ENCODE data around the gene CCL17. TPM values are rescaled to one million over a fixed set of nuclear protein-coding genes. Genes with fewer than 3 reads are reported as not detected.
"Not testable (repeated sequence)": the region's sequence is repeated elsewhere in the genome, so short reads cannot be mapped to it uniquely, and the experiment has no call there.

CCL17 gene
- total RNA-seq, 1 experiment from 2014 or later: not detected

- H3K9me3 Mint-ChIP-seq (ENCODE audit: low read depth, unreplicated experiment): no peaks in the 10 kb centered on the region
- BruUV-seq (replicated peaks): no TSS peak
- H3K27me3 Mint-ChIP-seq (ENCODE audit: unreplicated experiment): no peaks in the 10 kb centered on the region
- peak within 1 kb of the TSS; percentile 63 for H3K4me3 Mint-ChIP-seq (ENCODE audit: low read depth, unreplicated experiment)
- H3K36me3 Mint-ChIP-seq (ENCODE audit: insufficient read depth, unreplicated experiment): peaks cover 9% of the 10 kb centered on the region
- TF ChIP-seq CTCF (IDR thresholded peaks at IDR 0.05; ENCODE audit: unreplicated experiment): no peak
- CTCF ChIA-PET: interaction anchor here (0.8 to 1.5 kb wide), 7 partner anchors 9 to 72 kb away, joined by 3 to 6 read pairs (median 4); no protein-coding TSS in a partner anchor
- H3K4me1 Mint-ChIP-seq (ENCODE audit: low read depth, unreplicated experiment): peaks cover 52% of the 10 kb centered on the region
- intact Hi-C loops (cut with micrococcal nuclease; ENCODE audit: unreplicated experiment): no loop called here
- H3K27ac Mint-ChIP-seq (ENCODE audit: unreplicated experiment): peak within 1 kb of the TSS; percentile 69
- DNase-seq: peak; percentile 74
Observed at GRCh38 chr16:57372372-57373116, 32.0 kb upstream of the CCL17 start, which contains the start of gene CX3CL1. Gene CX3CL1, plus strand, starts transcription at chr16:57372490. Its CDS starts 79 bp downstream, at chr16:57372569.

- peak overlapping the region; percentile 69 for H3K27ac Mint-ChIP-seq (ENCODE audit: unreplicated experiment)
- BruUV-seq (replicated peaks): TSS peak; percentile 39
- TF ChIP-seq CTCF (IDR thresholded peaks at IDR 0.05; ENCODE audit: unreplicated experiment): no peak
- intact Hi-C loops (cut with micrococcal nuclease; ENCODE audit: unreplicated experiment): no loop called here
- peaks cover 53% of the 10 kb centered on the region for H3K4me1 Mint-ChIP-seq (ENCODE audit: low read depth, unreplicated experiment)
- CTCF ChIA-PET: interaction anchor here (0.8 to 1.5 kb wide), 6 partner anchors 10 to 73 kb away, joined by 4 to 6 read pairs (median 4); no protein-coding TSS in a partner anchor
- H3K36me3 Mint-ChIP-seq (ENCODE audit: insufficient read depth, unreplicated experiment): peaks cover 16% of the 10 kb centered on the region
- H3K4me3 Mint-ChIP-seq (ENCODE audit: low read depth, unreplicated experiment): peak overlapping the region; percentile 63
- no peaks in the 10 kb centered on the region for H3K9me3 Mint-ChIP-seq (ENCODE audit: low read depth, unreplicated experiment)
- no peak for DNase-seq
- no peaks in the 10 kb centered on the region for H3K27me3 Mint-ChIP-seq (ENCODE audit: unreplicated experiment)
Observed at GRCh38 chr16:57373117-57373947, 31.2 kb upstream of the CCL17 start.

- DNase-seq: no peak
- Mint-ChIP-seq H3K36me3 (ENCODE audit: insufficient read depth, unreplicated experiment) (peaks cover 18% of the 10 kb centered on the region), H3K4me1 (ENCODE audit: low read depth, unreplicated experiment) (peaks cover 59% of the 10 kb centered on the region), H3K27ac (ENCODE audit: unreplicated experiment) (no peak overlapping the region), H3K4me3 (ENCODE audit: low read depth, unreplicated experiment) (peak overlapping the region; percentile 63), H3K9me3 (ENCODE audit: low read depth, unreplicated experiment) (no peaks in the 10 kb centered on the region), H3K27me3 (ENCODE audit: unreplicated experiment) (no peaks in the 10 kb centered on the region)
- intact Hi-C loops (cut with micrococcal nuclease; ENCODE audit: unreplicated experiment): no loop called here
- BruUV-seq (replicated peaks): no TSS peak
- CTCF ChIA-PET: no interaction called here
- no peak for TF ChIP-seq CTCF (IDR thresholded peaks at IDR 0.05; ENCODE audit: unreplicated experiment)
Observed at GRCh38 chr16:57374067-57374534, 30.5 kb upstream of the CCL17 start.

- H3K4me1 Mint-ChIP-seq (ENCODE audit: low read depth, unreplicated experiment): peaks cover 68% of the 10 kb centered on the region
- H3K9me3 Mint-ChIP-seq (ENCODE audit: low read depth, unreplicated experiment); H3K27me3 Mint-ChIP-seq (ENCODE audit: unreplicated experiment); H3K4me3 Mint-ChIP-seq (ENCODE audit: low read depth, unreplicated experiment); CTCF ChIA-PET; H3K27ac Mint-ChIP-seq (ENCODE audit: unreplicated experiment); DNase-seq; BruUV-seq (replicated peaks): not testable (repeated sequence)
- H3K36me3 Mint-ChIP-seq (ENCODE audit: insufficient read depth, unreplicated experiment): peaks cover 22% of the 10 kb centered on the region
- intact Hi-C loops (cut with micrococcal nuclease; ENCODE audit: unreplicated experiment): loop anchor here (5.0 kb wide), 2 partner anchors 33 to 42 kb away; no protein-coding TSS in a partner anchor
Observed at GRCh38 chr16:57374925-57375465, 29.6 kb upstream of the CCL17 start.
